Activated naive CD4-positive, alpha-beta T cell treated with anti-CD3 and anti-CD28 coated beads, Interleukin-2, amount 10 ng/mL, durations not matched to agents 7 days and 5 days (primary cell): ENCODE measurements around the gene RPS8.
"Not testable (repeated sequence)": the region's sequence is repeated elsewhere in the genome, so short reads cannot be mapped to it uniquely, and the experiment has no call there.

Source experiments
- CTCF ChIA-PET: fragments of 350-600 bp; sonication (Branson Sonifier 250); formaldehyde crosslinking; loops from one replicate; lab custom pipeline; 2021; ENCODE audit warnings: antibody characterized with exemption; lab: Charles Lee
- DNase-seq: peaks from one replicate; pipeline ENCODE4 v3.0.0-alpha.2; 2020
- H3K27ac Mint-ChIP-seq: one replicate; pipeline ENCODE4 v1.8.0; 2021; ENCODE audit warnings: mild to moderate bottlenecking, moderate library complexity, mixed read lengths
- H3K27me3 Mint-ChIP-seq: one replicate; pipeline ENCODE4 v1.8.0; 2021; ENCODE audit warnings: mild to moderate bottlenecking, mixed read lengths
- H3K36me3 Mint-ChIP-seq: one replicate; pipeline ENCODE4 v1.8.0; 2021; ENCODE audit warnings: mixed read lengths
- H3K4me1 Mint-ChIP-seq: one replicate; pipeline ENCODE4 v1.8.0; 2021; ENCODE audit warnings: mixed read lengths
- H3K4me3 Mint-ChIP-seq: one replicate; pipeline ENCODE4 v1.8.0; 2021; ENCODE audit warnings: mild to moderate bottlenecking, moderate library complexity, mixed read lengths
- H3K9me3 Mint-ChIP-seq: one replicate; pipeline ENCODE4 v1.8.0; 2021; ENCODE audit warnings: mixed read lengths

RPS8 gene

DNA sequence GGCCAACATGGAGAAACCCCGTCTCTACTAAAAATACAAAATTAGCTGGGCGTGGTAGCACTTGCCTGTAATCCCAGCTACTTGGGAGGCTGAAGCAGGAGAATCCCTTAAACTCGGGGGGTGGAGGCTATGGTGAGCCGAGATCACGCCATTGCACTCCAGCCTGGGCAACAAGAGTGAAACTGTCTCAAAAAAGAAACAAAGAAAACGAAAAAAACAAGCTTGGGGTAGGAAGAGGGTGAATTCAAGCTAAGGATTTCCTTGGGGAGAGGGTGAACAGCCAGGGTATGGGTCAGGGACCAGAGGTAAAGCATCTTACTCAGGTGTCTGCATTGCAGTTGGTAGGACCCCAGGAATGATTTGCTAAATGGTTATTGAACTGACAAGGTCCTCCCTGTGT is 8.9 kb upstream of the RPS8 start:
- CTCF ChIA-PET, result interaction anchor here (0.8 to 1.4 kb wide), 4 partner anchors 16 to 22 kb away, joined by 3 to 6 read pairs (median 3); partner anchors contain the start of gene BEST4
- H3K4me3 Mint-ChIP-seq, result not testable (repeated sequence)

DNA sequence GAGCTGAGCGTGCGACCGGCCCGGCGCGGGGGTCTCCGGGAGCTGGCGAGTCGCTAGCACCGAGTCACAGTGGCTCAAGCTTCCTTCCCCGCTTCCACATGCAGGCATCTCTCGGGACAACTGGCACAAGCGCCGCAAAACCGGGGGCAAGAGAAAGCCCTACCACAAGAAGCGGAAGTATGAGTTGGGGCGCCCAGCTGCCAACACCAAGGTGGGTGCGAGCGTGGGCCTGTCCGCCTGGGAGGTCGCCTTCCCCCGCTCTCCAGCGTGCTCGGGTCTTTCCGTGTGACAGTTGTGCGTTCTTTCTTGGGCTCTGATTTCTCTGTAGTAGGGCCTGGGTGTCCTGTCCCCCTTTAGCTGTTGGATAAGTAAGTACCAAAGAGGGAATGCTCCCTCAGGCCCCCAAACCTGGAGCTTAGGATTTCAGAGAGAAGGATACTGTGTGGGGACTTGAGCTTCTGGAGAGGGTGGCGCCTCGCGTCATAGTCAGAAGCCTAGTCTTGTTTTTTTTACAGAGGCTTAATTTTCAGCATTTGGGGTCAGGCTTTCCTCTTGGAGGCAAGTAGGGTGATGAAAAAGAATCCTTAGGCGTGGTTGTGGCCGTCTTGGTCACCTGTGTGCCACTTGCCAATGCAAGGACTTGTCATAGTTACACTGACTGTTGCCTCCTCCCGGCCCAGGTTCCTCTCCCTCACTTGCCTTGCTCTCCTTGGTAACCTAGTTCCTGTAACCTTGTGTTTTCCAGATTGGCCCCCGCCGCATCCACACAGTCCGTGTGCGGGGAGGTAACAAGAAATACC is 790 bp downstream of the RPS8 start:
- H3K4me3 Mint-ChIP-seq, result peak overlapping the region; percentile 88
- H3K9me3 Mint-ChIP-seq, result no peaks in the 10 kb centered on the region
- CTCF ChIA-PET, result interaction anchor here (0.7 to 2.2 kb wide), 4 partner anchors 8 to 523 kb away, joined by 3 to 13 read pairs (median 4); partner anchors contain the start of gene PLK3
- DNase-seq, result peak; percentile 46
- no peaks in the 10 kb centered on the region for H3K27me3 Mint-ChIP-seq
- H3K27ac Mint-ChIP-seq, result peak overlapping the region; percentile 97
- peaks cover 54% of the 10 kb centered on the region for H3K36me3 Mint-ChIP-seq
- peaks cover 51% of the 10 kb centered on the region for H3K4me1 Mint-ChIP-seq

More for the DNA sequence above, 8.9 kb upstream of the RPS8 start:
- H3K27ac Mint-ChIP-seq, DNase-seq, H3K9me3 Mint-ChIP-seq, H3K27me3 Mint-ChIP-seq, H3K4me1 Mint-ChIP-seq: not testable (repeated sequence)
- H3K36me3 Mint-ChIP-seq, result peaks cover 41% of the 10 kb centered on the region

DNA sequence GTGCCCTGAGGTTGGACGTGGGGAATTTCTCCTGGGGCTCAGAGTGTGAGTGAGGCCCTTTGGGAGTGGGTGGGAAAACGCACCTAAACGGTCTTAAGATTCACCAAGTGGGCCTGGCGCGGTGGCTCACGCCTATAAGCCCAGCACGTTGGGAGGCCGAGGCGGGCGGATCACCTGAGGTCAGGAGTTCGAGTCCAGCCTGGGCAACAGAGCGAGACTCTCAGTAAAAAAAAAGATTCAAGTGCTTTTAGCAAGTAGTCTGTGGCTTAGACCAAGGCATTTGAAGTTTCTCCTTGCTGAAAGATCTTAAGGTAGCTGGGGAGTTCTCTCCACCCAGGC is 1.4 kb downstream of the RPS8 start:
- CTCF ChIA-PET, result interaction anchor here (0.9 kb wide), 1 partner anchor 523 kb away, joined by 3 read pairs; no protein-coding TSS in a partner anchor
- Mint-ChIP-seq H3K9me3 (no peaks in the 10 kb centered on the region), H3K4me3 (peak overlapping the region; percentile 88), H3K27me3 (no peaks in the 10 kb centered on the region), H3K27ac (peak overlapping the region; percentile 97), H3K36me3 (peaks cover 60% of the 10 kb centered on the region), H3K4me1 (peaks cover 54% of the 10 kb centered on the region)
- DNase-seq, result no peak

DNA sequence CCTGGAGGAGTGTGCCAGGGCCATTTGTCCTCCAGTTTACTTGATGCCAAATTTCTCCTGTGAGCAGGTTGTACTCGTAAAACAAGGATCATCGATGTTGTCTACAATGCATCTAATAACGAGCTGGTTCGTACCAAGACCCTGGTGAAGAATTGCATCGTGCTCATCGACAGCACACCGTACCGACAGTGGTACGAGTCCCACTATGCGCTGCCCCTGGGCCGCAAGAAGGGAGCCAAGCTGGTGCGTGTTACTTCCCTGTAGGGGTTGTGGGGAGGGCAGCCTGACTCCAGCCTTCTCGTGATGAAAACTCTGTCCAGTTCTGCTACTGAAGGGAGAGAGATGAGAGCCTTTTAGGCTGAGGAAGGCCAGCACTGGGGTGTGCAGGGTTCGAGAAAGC is 2.2 kb downstream of the RPS8 start:
- Mint-ChIP-seq H3K9me3 (no peaks in the 10 kb centered on the region), H3K4me1 (peaks cover 58% of the 10 kb centered on the region), H3K27me3 (no peaks in the 10 kb centered on the region), H3K27ac (peak overlapping the region; percentile 56), H3K4me3 (peak overlapping the region; percentile 88), H3K36me3 (peaks cover 64% of the 10 kb centered on the region)
- DNase-seq, result no peak
- CTCF ChIA-PET, result interaction anchor here (0.8 to 1.1 kb wide), 2 partner anchors 13 to 48 kb away, joined by 3 read pairs; no protein-coding TSS in a partner anchor

DNA sequence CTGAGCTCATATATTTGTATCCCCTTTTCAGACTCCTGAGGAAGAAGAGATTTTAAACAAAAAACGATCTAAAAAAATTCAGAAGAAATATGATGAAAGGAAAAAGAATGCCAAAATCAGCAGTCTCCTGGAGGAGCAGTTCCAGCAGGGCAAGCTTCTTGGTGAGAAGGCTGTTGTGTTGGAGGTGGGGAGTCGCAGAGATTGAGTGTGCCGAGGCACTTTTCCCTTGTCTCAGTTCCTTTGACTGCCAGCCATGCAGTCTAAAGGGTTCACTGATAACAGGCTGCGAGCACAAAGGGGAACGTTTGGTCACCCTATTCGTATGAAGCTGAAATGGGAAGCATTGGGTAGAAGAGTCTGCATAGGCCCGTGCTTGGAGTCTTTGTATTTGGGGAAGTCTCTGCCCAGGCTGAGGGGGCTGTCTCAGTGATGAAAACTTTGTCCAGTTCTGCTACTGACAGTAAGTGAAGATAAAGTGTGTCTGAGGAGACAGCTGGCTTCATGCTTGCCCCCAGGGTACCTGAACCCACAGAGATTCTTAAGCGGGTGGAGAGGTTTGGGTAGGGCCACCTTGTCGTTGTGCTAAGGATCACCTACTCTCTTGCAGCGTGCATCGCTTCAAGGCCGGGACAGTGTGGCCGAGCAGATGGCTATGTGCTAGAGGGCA is 2.8 kb downstream of the RPS8 start:
- DNase-seq, result no peak
- Mint-ChIP-seq H3K27me3 (no peaks in the 10 kb centered on the region), H3K4me1 (peaks cover 60% of the 10 kb centered on the region), H3K36me3 (peaks cover 64% of the 10 kb centered on the region), H3K4me3 (peak overlapping the region; percentile 88), H3K27ac (peak overlapping the region; percentile 77), H3K9me3 (no peaks in the 10 kb centered on the region)
- CTCF ChIA-PET, result interaction anchor here (0.8 to 1.1 kb wide), 2 partner anchors 12 to 49 kb away, joined by 3 read pairs; no protein-coding TSS in a partner anchor

DNA sequence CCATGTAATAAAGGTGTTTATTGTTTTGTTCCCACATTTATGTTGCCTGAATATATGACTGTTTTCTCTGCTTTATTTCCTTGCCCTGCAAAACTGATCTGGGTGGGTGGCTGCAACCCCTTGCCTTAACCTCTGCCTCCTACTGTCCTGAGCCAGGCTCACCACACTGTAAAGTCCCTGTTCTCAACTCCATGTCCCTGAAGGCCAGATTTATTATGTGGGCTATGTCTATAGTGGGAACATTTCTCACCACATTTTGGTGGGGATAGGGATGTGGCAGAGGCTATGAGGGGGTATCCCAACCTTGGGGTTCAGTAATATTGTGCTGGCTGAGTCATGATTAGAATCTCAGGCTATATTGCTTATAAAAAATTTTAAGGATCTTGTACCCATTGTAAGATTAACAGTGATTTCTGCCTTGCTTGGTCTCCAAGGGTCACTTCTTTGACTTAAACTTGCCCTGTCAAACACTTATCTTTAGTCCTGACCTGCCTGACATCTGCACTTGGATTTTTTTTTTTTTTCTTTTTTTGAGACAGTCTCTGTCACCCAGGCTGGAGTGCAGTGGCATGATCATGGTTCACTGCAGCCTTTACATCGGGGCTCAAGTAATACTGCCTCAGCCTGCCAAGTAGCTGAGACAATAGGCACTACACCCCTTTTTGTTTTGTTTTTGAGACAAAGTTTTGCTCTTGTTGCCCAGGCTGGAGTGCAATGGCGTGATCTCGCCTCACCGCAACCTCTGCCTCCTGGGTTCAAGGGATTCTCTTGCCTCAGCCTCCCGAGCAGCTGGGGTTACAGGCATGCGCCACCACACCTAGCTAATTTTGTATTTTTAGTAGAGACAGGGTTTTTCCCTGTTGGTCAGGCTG is 3.6 kb downstream of the RPS8 start:
- Mint-ChIP-seq H3K4me3 (peak overlapping the region; percentile 49), H3K27me3 (no peaks in the 10 kb centered on the region), H3K9me3 (no peaks in the 10 kb centered on the region), H3K36me3 (peaks cover 68% of the 10 kb centered on the region), H3K4me1 (peaks cover 65% of the 10 kb centered on the region), H3K27ac (peak overlapping the region; percentile 77)
- no peak for DNase-seq
- CTCF ChIA-PET, result no interaction called here

DNA sequence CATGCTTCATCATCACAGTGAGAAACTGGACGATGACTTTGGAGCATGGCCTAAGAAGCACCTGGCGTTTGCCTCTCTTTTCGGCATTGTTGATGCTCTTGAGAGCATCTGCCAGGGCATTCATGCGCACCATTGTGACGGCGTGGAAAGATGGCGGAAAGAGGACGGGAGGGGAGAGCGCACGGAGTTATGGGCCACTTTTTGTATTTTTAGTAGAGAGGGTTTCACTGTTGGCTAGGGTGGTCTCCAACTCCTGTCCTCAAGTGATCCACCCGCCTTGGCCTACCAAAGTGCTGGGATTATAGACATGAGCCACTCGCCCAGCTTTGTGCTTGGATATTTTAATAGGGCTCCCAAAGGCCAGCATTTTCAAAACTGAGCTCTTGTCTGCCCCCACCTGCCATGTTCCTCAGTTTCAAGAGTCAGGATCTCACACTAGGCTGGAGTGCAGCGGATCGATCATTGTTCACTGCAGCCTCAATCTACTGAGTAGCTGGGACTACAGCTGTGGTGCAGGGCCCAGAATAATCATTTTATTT is 5.3 kb downstream of the RPS8 start:
- CTCF ChIA-PET, result interaction anchor here (0.6 to 2.1 kb wide), 3 partner anchors 10 to 231 kb away, joined by 3 to 9 read pairs (median 3); partner anchors contain the start of gene UROD

DNA sequence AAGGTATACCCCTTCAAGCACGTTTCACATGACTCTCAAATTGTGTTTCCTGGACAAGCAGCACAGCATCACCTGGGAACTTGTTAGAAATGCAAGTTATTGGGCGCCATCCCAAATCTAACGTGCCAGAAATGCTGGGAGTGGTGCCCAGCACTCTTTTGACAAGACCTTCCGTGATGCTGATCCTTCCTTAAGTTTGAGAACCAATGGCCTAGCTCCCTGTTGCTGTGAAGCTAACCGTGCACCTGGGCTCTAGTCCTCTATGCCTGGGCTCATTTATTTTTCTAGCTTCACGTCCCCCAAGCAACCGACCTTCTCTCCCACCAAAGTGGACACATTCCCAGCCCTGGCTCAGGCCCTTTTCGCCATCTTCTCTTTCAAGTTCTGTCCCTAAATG is 8.4 kb downstream of the RPS8 start:
- CTCF ChIA-PET, result interaction anchor here (0.7 to 3.6 kb wide), 7 partner anchors 8 to 227 kb away, joined by 3 to 13 read pairs (median 3); partner anchors contain the start of genes HECTD3, RNU5D-1 and RPS8
- Mint-ChIP-seq H3K9me3 (no peaks in the 10 kb centered on the region), H3K4me1 (peaks cover 54% of the 10 kb centered on the region), H3K27ac (peak overlapping the region; percentile 70), H3K4me3 (peak overlapping the region; percentile 66), H3K27me3 (peaks cover 8% of the 10 kb centered on the region), H3K36me3 (peaks cover 35% of the 10 kb centered on the region)
- no peak for DNase-seq

More for the DNA sequence above, 5.3 kb downstream of the RPS8 start:
- Mint-ChIP-seq H3K27me3 (no peaks in the 10 kb centered on the region), H3K27ac (no peak overlapping the region), H3K4me1 (peaks cover 71% of the 10 kb centered on the region), H3K36me3 (peaks cover 63% of the 10 kb centered on the region), H3K4me3 (no peak overlapping the region), H3K9me3 (no peaks in the 10 kb centered on the region)
- no peak for DNase-seq

DNA sequence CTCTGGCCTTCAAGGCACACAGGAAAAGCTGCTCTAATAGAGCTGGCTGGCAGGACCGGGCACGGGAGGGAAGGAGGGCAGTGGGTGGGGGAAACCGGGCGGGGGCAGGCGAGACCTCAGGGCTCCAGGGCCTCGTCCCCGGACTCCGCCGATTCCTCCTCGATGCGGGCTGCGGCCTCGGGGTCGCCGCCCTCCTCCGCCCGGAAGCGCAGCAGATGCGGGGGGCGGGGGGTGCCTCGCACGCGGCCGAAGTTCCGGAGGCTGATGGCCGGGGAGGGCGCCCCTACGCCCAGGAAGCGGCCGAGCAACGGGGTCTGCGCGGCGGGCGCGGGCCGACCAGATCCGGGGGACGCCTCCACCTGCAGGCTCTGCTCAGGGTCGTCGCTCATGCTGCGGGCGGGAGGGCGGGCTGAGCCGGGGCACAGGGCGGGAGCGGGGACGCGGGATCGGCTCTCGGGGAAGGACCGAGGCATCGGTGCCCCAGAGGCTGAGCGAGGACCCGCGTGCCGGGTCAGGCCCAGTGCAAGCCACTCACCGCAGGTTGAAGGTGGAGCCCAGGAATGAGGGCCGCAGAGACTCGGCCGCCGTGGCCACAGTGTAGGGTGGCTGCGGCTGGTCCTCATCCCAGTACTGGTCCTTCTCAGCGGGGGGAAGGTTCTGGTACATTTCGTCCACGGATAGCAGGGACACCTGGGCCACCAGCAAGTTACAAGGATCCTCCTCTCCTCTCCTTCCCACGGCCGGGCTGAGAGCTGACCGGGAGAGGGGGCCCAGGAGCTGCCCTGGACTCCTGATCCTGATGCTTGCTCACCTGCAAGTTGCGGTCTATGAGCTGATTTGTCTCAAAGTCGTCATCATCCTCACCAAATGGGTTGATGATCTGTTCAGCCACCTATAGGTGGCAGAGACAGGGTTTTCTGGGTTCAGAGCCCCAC is 9.0 kb downstream of the RPS8 start:
- H3K4me3 Mint-ChIP-seq, result peak overlapping the region; percentile 68
- DNase-seq, result peak; percentile 60
- CTCF ChIA-PET, result interaction anchor here (0.7 to 3.6 kb wide), 14 partner anchors 9 to 521 kb away, joined by 3 to 20 read pairs (median 3); partner anchors contain the start of genes HECTD3, RNU5D-1, RPS8 and UROD
- no peaks in the 10 kb centered on the region for H3K9me3 Mint-ChIP-seq
- peaks cover 28% of the 10 kb centered on the region for H3K36me3 Mint-ChIP-seq
- peaks cover 15% of the 10 kb centered on the region for H3K27me3 Mint-ChIP-seq
- peaks cover 47% of the 10 kb centered on the region for H3K4me1 Mint-ChIP-seq
- H3K27ac Mint-ChIP-seq, result peak overlapping the region; percentile 80

DNA sequence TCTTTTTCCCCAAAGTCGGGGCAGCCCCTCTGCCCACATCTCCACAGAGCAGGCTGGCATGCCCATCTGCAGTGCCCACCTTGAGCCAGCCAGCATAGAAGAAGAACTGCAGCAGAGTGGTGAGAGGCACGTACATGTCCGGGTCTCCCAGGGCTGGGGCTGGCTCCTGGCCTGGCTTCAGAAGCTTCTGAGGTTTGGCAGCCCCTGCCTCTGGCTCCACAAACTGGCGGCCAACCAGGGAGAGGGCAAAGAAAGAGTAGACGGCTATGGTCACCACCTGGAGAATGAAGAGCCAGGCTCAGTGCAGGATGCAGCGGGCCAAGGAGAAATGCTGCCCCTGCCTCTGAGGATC is 9.7 kb downstream of the RPS8 start:
- Mint-ChIP-seq H3K27ac (peak overlapping the region; percentile 80), H3K9me3 (no peaks in the 10 kb centered on the region), H3K27me3 (peaks cover 18% of the 10 kb centered on the region), H3K36me3 (peaks cover 23% of the 10 kb centered on the region), H3K4me3 (peak overlapping the region; percentile 68), H3K4me1 (peaks cover 45% of the 10 kb centered on the region)
- CTCF ChIA-PET, result interaction anchor here (0.7 to 3.6 kb wide), 12 partner anchors 8 to 520 kb away, joined by 3 to 20 read pairs (median 4); partner anchors contain the start of genes HECTD3, RNU5D-1, RPS8 and UROD
- no peak for DNase-seq

DNA sequence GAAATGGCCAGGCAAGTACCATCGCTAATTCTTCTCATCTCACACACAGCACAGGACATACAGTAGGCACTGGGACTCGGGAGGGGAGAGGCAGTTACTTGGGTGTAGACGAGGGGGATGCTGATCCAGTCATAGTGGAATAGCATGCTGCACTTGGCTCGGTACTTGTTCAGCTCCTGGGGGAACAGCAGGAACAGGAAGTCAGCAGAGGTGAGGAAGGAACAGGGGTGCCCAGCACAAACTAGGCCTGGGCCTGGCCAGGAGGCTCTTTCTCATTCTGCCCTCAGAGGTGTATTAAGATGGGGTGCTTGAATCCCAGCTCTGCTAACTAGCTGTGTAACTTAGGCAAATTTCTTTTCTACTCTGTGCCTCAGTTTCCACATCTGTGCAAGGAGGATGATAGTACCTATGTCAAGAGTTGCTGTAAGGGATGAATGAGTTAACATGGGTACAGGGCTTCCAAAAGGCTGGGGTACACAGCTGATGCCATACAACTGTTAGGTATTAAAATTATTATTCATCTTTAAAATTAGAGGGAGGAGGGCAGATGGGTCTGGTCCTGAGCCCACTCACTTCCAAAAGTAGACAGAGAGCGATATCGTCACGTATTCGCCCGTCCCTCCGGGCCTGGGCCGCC is 10.3 kb downstream of the RPS8 start:
- peak overlapping the region; percentile 68 for H3K4me3 Mint-ChIP-seq
- no peaks in the 10 kb centered on the region for H3K9me3 Mint-ChIP-seq
- no peak overlapping the region for H3K27ac Mint-ChIP-seq
- peaks cover 18% of the 10 kb centered on the region for H3K27me3 Mint-ChIP-seq
- DNase-seq, result no peak
- CTCF ChIA-PET, result interaction anchor here (0.7 to 3.6 kb wide), 10 partner anchors 7 to 520 kb away, joined by 3 to 20 read pairs (median 4); partner anchors contain the start of genes HECTD3, RNU5D-1, RPS8 and UROD
- H3K36me3 Mint-ChIP-seq, result peaks cover 18% of the 10 kb centered on the region
- H3K4me1 Mint-ChIP-seq, result peaks cover 40% of the 10 kb centered on the region
